ENCODE results near the gene ABO. TPM values are rescaled to one million over a fixed set of nuclear protein-coding genes. Genes with fewer than 3 reads are reported as not detected.

Gene ABO
- not detected in 2 replicates for total RNA-seq

GRCh38 chr9:133275105-133276000 is at the start of gene ABO:
TSS of gene ABO (minus strand) at chr9:133275201.

GRCh38 chr9:133208880-133209300 is 66.1 kb downstream of the ABO start, which contains the start of gene OBP2B:
TSS of gene OBP2B (minus strand) at chr9:133209250. CDS start at chr9:133209199, 51 bp downstream.

Other genes starting within 250 kb of the ABO start
- gene GTF3C5, start 244.2 kb downstream of the ABO start, total RNA-seq = 23.8 and 27.5 TPM in 2 replicates
- 0.20 and 0.99 TPM in 2 replicates for gene CEL, start 213.2 kb downstream of the ABO start, total RNA-seq
- gene RALGDS, start 154.0 kb downstream of the ABO start, total RNA-seq = 21.4 and 36.1 TPM in 2 replicates
- 3.8 and 5.7 TPM in 2 replicates for gene GBGT1, start 111.3 kb downstream of the ABO start, total RNA-seq
- not detected in 2 replicates for gene OBP2B, start 66.0 kb downstream of the ABO start, total RNA-seq
- 9.2 and 12.0 TPM in 2 replicates for gene SURF6, start 61.0 kb upstream of the ABO start, total RNA-seq
- gene MED22, start 72.9 kb upstream of the ABO start, total RNA-seq = 18.7 and 25.5 TPM in 2 replicates
- gene RPL7A, start 73.0 kb upstream of the ABO start, total RNA-seq = 1,310 and 1,378 TPM in 2 replicates
- gene SURF1, start 81.3 kb upstream of the ABO start, total RNA-seq = 21.1 and 21.4 TPM in 2 replicates
- 9.6 and 11.1 TPM in 2 replicates for gene SURF2, start 81.3 kb upstream of the ABO start, total RNA-seq
- 465 and 567 TPM in 2 replicates for gene SURF4, start 100.9 kb upstream of the ABO start, total RNA-seq
- gene STKLD1, start 101.2 kb upstream of the ABO start, total RNA-seq = 0.20 and 0.33 TPM in 2 replicates
- gene REXO4, start 142.8 kb upstream of the ABO start, total RNA-seq = 14.6 and 17.3 TPM in 2 replicates
- 4.1 and 6.1 TPM in 2 replicates for gene ADAMTS13, start 147.2 kb upstream of the ABO start, total RNA-seq
- gene CACFD1, start 184.8 kb upstream of the ABO start, total RNA-seq = 10.9 and 13.7 TPM in 2 replicates
- 12.5 and 19.7 TPM in 2 replicates for gene SLC2A6, start 203.9 kb upstream of the ABO start, total RNA-seq
- not detected in 2 replicates for gene MYMK, start 249.8 kb upstream of the ABO start, total RNA-seq